SU-DHL-6 (cell line): ENCODE data around the gene HECTD1.

Source experiments
- CTCF ChIP-seq: fragments of 200-600 bp; sonication (generic); IDR thresholded peaks from one replicate; pipeline ENCODE4 v1.5.1; 2017; ENCODE audit warnings: antibody characterized with exemption, mild to moderate bottlenecking, low read length, moderate library complexity; ENCODE audit not compliant: insufficient read depth, poor library complexity, severe bottlenecking
- EZH2phosphoT487 ChIP-seq: fragments of 200-600 bp; sonication (generic), shearing (Covaris generic); conservative IDR thresholded peaks from 2 replicates; pipeline ENCODE4 v1.6.1; 2018; ENCODE audit warnings: mild to moderate bottlenecking, antibody characterized with exemption, low read length, moderate library complexity, mixed read lengths

- no peak for TF ChIP-seq CTCF
- no peak for TF ChIP-seq EZH2phosphoT487
Measured at GRCh38 chr14:31075144-31075543, 132.4 kb downstream of the HECTD1 start.
